ENCODE measurements around the gene STAMBP.
A peak's percentile ranks its signal among the peaks of the same experiment; 100 is the strongest.

STAMBP gene

DNA sequence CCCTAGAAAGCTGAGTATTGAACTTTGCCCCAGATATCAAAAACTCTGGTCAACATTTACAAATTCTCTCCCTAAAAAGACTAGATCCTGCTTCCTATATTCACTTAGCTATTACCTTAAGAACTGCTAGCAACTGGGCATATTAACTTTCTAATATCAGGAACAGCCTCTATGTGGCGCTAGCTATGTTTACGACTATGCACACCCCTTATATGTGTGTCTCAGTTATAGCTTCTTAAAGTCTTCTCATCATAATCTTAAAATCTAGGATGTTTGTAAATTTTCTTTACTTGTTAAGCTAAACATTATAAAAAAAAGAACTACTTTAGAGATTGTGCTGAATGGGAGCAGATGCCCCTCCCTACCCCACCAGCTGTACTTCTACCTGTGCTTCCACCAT, 1.7 kb upstream of the STAMBP start:
- no peaks in the 10 kb centered on the region for H4K20me1 ChIP-seq (ENCODE audit: control insufficient read depth, insufficient read depth, low read depth, low read length)
- H3K27ac ChIP-seq (ENCODE audit: low read depth, low read length), result no peak overlapping the region
- H3K27me3 ChIP-seq (ENCODE audit: control insufficient read depth, low read length), result no peaks in the 10 kb centered on the region
- H3K4me2 ChIP-seq (ENCODE audit: low read length), result no peak overlapping the region
- H3F3A ChIP-seq (ENCODE audit: control insufficient read depth, insufficient read depth), result no peaks in the 10 kb centered on the region
- H3K9me3 ChIP-seq (ENCODE audit: control insufficient read depth, insufficient read depth, low read length), result no peaks in the 10 kb centered on the region
- TF ChIP-seq, protein P1, sequence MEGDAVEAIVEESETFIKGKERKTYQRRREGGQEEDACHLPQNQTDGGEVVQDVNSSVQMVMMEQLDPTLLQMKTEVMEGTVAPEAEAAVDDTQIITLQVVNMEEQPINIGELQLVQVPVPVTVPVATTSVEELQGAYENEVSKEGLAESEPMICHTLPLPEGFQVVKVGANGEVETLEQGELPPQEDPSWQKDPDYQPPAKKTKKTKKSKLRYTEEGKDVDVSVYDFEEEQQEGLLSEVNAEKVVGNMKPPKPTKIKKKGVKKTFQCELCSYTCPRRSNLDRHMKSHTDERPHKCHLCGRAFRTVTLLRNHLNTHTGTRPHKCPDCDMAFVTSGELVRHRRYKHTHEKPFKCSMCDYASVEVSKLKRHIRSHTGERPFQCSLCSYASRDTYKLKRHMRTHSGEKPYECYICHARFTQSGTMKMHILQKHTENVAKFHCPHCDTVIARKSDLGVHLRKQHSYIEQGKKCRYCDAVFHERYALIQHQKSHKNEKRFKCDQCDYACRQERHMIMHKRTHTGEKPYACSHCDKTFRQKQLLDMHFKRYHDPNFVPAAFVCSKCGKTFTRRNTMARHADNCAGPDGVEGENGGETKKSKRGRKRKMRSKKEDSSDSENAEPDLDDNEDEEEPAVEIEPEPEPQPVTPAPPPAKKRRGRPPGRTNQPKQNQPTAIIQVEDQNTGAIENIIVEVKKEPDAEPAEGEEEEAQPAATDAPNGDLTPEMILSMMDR (IDR thresholded peaks at IDR 0.05; ENCODE audit: low read depth, low read length, poor library complexity, severe bottlenecking), result peak; percentile 61
- TF ChIP-seq EZH2phosphoT487 (IDR thresholded peaks at IDR 0.05; ENCODE audit: borderline replicate concordance, low read length), result no peak
- peaks cover 33% of the 10 kb centered on the region for H3K79me2 ChIP-seq (ENCODE audit: control insufficient read depth, low read length)
- H3K4me3 ChIP-seq (ENCODE audit: low read length), result no peak overlapping the region
- no peaks in the 10 kb centered on the region for H3K9me2 ChIP-seq (replicated peaks; ENCODE audit: control insufficient read depth, low read length)
- H3K36me3 ChIP-seq (ENCODE audit: control insufficient read depth, low read length), result peaks cover 15% of the 10 kb centered on the region
- peaks cover 38% of the 10 kb centered on the region for H3K4me1 ChIP-seq (ENCODE audit: control insufficient read depth, low read length)

DNA sequence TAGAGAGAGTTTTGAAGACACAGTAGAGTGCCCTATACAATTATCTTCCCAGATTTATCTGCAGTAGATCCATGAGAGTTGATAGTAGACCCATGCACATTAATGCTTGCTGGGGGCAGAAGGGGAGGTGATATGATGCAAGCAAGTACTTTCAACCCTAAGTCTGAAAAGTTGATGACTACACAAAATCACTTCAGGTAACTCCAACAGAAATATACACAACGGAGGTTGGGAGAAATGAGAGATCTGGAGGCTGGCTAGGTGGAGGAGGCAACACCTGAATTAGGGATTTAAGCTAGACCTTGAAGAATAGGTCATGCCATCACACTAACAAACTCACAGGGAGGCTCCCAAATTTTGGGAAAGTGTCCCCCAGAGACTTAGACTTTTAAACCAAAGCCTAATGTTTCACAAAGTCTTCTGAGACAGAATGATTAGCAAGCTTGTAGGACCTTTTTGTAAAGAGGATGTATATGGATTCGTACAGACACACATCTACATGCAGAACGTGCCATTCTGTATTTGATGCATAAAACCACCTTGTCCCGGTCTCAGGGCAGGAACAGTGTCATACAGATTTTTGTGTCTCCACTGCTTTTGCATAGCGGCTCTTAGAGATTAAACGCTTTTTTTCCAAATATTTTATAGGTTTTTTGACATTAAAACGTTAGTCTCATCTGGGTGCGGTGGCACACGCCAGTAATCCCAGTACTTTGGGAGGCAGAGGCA, 937 bp upstream of the STAMBP start:
- H3K27ac ChIP-seq (ENCODE audit: low read depth, low read length), result no peak overlapping the region
- H3K4me1 ChIP-seq (ENCODE audit: control insufficient read depth, low read length), result peaks cover 37% of the 10 kb centered on the region
- H3K4me2 ChIP-seq (ENCODE audit: low read length), result peak overlapping the region; percentile 66
- peaks cover 23% of the 10 kb centered on the region for H3K36me3 ChIP-seq (ENCODE audit: control insufficient read depth, low read length)
- no peaks in the 10 kb centered on the region for H3K27me3 ChIP-seq (ENCODE audit: control insufficient read depth, low read length)
- no peaks in the 10 kb centered on the region for H4K20me1 ChIP-seq (ENCODE audit: control insufficient read depth, insufficient read depth, low read depth, low read length)
- H3K79me2 ChIP-seq (ENCODE audit: control insufficient read depth, low read length), result peaks cover 38% of the 10 kb centered on the region
- peak overlapping the region; percentile 75 for H3K4me3 ChIP-seq (ENCODE audit: low read length)
- H3K9me3 ChIP-seq (ENCODE audit: control insufficient read depth, insufficient read depth, low read length), result peaks cover 4% of the 10 kb centered on the region
- no peaks in the 10 kb centered on the region for H3F3A ChIP-seq (ENCODE audit: control insufficient read depth, insufficient read depth)
- H3K9me2 ChIP-seq (replicated peaks; ENCODE audit: control insufficient read depth, low read length), result no peaks in the 10 kb centered on the region
- TF ChIP-seq, protein P1 (IDR thresholded peaks at IDR 0.05; ENCODE audit: low read depth, low read length, poor library complexity, severe bottlenecking), result no peak
- TF ChIP-seq EZH2phosphoT487 (IDR thresholded peaks at IDR 0.05; ENCODE audit: borderline replicate concordance, low read length), result no peak

DNA sequence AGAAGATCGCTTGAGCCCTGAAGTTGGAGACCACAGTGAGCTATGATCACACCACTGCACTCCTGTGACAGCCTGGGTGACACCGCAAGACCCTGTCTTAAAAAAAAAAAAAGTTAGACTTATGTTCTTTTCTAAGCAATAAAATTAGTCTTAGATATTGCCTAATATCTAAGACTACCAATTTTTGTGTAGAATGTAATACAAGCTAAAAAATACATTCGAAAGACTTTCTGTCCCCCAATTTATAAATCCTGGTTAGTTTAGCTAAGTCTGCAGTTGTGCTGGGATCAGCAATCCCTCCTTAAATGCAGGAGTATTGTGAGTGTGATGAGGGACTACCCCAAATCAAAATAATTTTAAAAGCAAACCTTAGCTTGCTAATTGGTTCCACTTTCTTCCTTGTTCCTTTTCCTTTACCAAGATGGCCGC, 358 bp upstream of the STAMBP start:
- Histone ChIP-seq H3K4me3 (ENCODE audit: low read length) (peak overlapping the region; percentile 75), H3K4me2 (ENCODE audit: low read length) (peak overlapping the region; percentile 66), H3K27ac (ENCODE audit: low read depth, low read length) (peak overlapping the region; percentile 51; the same call in 1 of the 2 replicates), H3F3A (ENCODE audit: control insufficient read depth, insufficient read depth) (no peaks in the 10 kb centered on the region), H3K36me3 (ENCODE audit: control insufficient read depth, low read length) (peaks cover 29% of the 10 kb centered on the region), H3K9me3 (ENCODE audit: control insufficient read depth, insufficient read depth, low read length) (peaks cover 4% of the 10 kb centered on the region), H3K27me3 (ENCODE audit: control insufficient read depth, low read length) (no peaks in the 10 kb centered on the region), H4K20me1 (ENCODE audit: control insufficient read depth, insufficient read depth, low read depth, low read length) (no peaks in the 10 kb centered on the region), H3K9me2 (replicated peaks; ENCODE audit: control insufficient read depth, low read length) (no peaks in the 10 kb centered on the region), H3K4me1 (ENCODE audit: control insufficient read depth, low read length) (peaks cover 40% of the 10 kb centered on the region), H3K79me2 (ENCODE audit: control insufficient read depth, low read length) (peaks cover 39% of the 10 kb centered on the region)
- TF ChIP-seq, protein P1 (IDR thresholded peaks at IDR 0.05; ENCODE audit: low read depth, low read length, poor library complexity, severe bottlenecking), result no peak
- no peak for TF ChIP-seq EZH2phosphoT487 (IDR thresholded peaks at IDR 0.05; ENCODE audit: borderline replicate concordance, low read length)

Data from DOHH2 (cell line).